Activated CD4-positive, alpha-beta T cell treated with anti-CD3 and anti-CD28 coated beads, Interleukin-2, amount 10 ng/mL, durations not matched to agents 24 days and 14 days (primary cell): ENCODE data around the gene MINDY3. TPM values are rescaled to one million over a fixed set of nuclear protein-coding genes. Genes with fewer than 3 reads are reported as not detected.
"Not testable (repeated sequence)": the region's sequence is repeated elsewhere in the genome, so short reads cannot be mapped to it uniquely, and the experiment has no call there.

Source experiments
- DNase-seq: peaks from one replicate; pipeline ENCODE4 v3.0.0; 2022
- H3K27ac Mint-ChIP-seq: one replicate; pipeline ENCODE4 v1.8.0; 2022; ENCODE audit warnings: mild to moderate bottlenecking, mixed read lengths
- H3K27me3 Mint-ChIP-seq: one replicate; pipeline ENCODE4 v1.8.0; 2022; ENCODE audit warnings: mixed read lengths
- H3K36me3 Mint-ChIP-seq: one replicate; pipeline ENCODE4 v1.8.0; 2022; ENCODE audit warnings: low read depth, mild to moderate bottlenecking, mixed read lengths
- H3K4me1 Mint-ChIP-seq: one replicate; pipeline ENCODE4 v1.8.0; 2021; ENCODE audit warnings: mixed read lengths
- H3K4me3 Mint-ChIP-seq: one replicate; pipeline ENCODE4 v1.8.0; 2022; ENCODE audit warnings: mild to moderate bottlenecking, moderate library complexity, mixed read lengths
- H3K9me3 Mint-ChIP-seq: one replicate; pipeline ENCODE4 v1.8.0; 2021; ENCODE audit warnings: mixed read lengths
- intact Hi-C: fragments of 100-400 bp; cut with micrococcal nuclease; formaldehyde crosslinking; loops from one replicate; pipeline ENCODE4 v1.15.1; 2023
- total RNA-seq: library from RNA; stranded (reverse); gene quantifications from 2 replicates; pipeline ENCODE4 v1.2.3, GENCODE V29; 2022

Gene MINDY3
- total RNA-seq, 1 donor from 2014 or later = 20.1 TPM

DNA sequence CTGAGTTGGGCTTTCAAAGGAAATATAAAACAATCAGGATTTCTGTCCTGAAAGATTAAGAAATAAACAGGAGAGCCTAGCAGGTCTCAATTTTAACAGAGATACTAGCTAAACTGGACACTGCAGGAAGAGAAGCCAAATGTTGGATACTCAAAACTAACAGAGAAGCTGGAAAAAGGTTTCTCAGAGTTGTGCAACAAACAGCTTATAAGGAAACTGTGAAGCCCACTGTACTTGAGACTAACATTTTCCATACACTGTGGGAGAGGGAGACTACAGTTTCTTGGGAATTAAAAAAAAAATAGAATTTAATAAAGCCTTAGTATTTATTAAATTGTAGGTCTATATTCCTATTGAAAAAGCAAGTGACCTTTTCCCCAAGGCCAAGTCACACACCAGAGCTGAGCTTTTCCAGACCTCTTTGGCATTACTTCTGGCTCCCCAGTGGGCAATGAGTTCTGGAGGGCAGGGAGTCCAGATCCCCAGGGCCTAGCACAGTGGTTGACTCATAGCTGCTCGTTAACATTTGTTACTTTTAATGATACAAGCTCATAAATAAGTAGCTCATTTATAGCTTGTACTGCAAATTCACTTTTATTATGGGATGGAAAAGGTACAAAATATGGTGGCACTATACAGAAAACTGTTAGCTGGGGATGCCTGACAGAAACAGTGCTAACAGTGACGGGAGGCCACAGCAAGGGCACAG lies 68.3 kb downstream of the MINDY3 start:
- Mint-ChIP-seq H3K27ac (no peak overlapping the region), H3K36me3 (peaks cover 30% of the 10 kb centered on the region), H3K27me3 (no peaks in the 10 kb centered on the region), H3K4me1 (peaks cover 5% of the 10 kb centered on the region), H3K4me3 (no peak overlapping the region), H3K9me3 (no peaks in the 10 kb centered on the region)
- no peak for DNase-seq
- intact Hi-C loops = no loop called here

DNA sequence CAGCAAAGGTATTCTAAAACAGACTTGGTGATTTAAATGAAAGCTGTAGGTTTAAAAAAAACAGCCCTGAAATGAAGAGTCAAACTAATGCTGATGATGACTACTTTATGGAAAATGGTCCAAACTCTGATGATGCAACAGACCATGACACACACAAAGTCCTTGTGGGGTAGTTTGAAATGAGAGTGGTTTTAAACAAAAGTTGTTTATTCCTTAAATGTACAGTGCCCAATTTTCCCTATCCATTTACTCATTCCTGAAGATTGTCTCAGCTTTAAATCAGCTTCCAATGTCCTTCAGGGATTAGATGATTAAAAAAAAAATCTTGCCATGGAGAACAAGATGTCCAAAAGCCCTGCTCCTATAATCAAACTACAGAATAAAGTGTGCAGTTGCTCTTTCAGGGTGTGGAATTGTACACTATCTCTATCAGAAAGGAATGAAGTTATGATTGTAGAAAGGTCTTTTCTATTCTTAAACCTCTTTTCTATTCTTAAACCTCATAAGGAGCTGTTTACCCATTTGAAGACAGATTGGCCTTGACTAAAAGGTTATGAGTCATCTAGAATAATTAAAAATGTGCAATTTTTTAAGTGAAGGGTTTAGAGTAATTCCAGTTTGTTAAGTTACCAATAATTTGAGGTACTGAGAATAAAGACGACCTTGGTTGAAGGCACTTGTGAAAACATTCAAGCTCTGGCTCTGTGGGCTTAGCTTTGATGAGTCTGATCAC lies 70.3 kb downstream of the MINDY3 start:
- H3K27me3 Mint-ChIP-seq = no peaks in the 10 kb centered on the region
- DNase-seq = no peak
- H3K27ac Mint-ChIP-seq = no peak overlapping the region
- H3K9me3 Mint-ChIP-seq = no peaks in the 10 kb centered on the region
- peaks cover 32% of the 10 kb centered on the region for H3K36me3 Mint-ChIP-seq
- peaks cover 2% of the 10 kb centered on the region for H3K4me1 Mint-ChIP-seq
- intact Hi-C loops = no loop called here
- no peak overlapping the region for H3K4me3 Mint-ChIP-seq

DNA sequence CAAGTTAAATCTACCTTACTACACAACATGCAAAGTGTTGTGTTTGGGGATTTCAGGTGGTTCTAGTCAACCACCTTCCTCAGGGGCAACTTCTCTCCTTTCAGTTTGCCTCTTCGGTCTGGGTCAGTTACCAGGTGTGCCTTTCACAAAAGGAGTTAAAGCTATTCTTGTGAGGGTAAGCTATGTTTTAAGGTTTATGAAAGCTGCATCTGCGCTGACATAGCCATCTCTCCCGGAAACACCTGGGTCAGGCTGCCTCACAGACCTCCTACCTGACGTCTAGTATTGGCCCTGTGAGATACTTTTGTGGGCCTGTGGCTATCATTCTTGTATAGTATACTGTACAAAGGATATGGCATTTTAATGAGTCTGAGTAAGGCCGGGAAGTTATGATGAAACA lies 72.9 kb downstream of the MINDY3 start:
- H3K27ac Mint-ChIP-seq = no peak overlapping the region
- no peaks in the 10 kb centered on the region for H3K9me3 Mint-ChIP-seq
- peaks cover 40% of the 10 kb centered on the region for H3K36me3 Mint-ChIP-seq
- no peaks in the 10 kb centered on the region for H3K27me3 Mint-ChIP-seq
- intact Hi-C loops = no loop called here
- H3K4me3 Mint-ChIP-seq = no peak overlapping the region
- peaks cover 2% of the 10 kb centered on the region for H3K4me1 Mint-ChIP-seq
- no peak for DNase-seq

DNA sequence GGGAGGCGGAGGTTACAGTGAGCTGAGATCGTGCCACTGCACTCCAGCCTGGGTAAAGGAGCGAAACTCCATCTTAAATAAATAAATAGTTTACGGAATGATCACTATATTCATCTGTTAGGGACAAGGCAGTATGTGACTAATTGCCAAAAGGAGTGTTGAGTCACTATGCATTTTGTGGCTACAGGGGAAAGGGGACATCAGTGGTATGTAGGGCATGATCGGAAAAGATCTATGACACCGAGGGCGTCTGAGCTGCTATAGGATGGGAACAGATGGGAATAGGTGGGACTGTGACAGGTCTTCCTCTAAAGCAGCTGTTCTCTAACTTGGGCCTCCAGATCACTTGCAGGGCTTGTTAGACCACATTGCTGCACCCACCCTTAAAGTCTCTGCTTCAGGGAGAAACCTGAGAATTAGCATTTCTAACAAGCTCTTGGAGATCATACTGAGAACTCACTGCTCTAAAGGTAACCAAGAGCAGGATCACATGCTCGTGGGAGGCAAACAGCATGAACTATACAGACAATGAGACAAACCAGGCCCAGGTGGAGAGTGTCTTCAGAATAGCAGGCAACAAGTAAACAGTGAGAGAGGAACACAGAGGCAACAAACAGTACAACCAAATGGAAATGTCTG lies 75.5 kb downstream of the MINDY3 start:
- no peak for DNase-seq
- Mint-ChIP-seq H3K4me3 (no peak overlapping the region), H3K4me1 (peaks cover 2% of the 10 kb centered on the region), H3K9me3 (no peaks in the 10 kb centered on the region), H3K27ac (no peak overlapping the region), H3K36me3 (peaks cover 43% of the 10 kb centered on the region), H3K27me3 (no peaks in the 10 kb centered on the region)
- intact Hi-C loops = no loop called here

DNA sequence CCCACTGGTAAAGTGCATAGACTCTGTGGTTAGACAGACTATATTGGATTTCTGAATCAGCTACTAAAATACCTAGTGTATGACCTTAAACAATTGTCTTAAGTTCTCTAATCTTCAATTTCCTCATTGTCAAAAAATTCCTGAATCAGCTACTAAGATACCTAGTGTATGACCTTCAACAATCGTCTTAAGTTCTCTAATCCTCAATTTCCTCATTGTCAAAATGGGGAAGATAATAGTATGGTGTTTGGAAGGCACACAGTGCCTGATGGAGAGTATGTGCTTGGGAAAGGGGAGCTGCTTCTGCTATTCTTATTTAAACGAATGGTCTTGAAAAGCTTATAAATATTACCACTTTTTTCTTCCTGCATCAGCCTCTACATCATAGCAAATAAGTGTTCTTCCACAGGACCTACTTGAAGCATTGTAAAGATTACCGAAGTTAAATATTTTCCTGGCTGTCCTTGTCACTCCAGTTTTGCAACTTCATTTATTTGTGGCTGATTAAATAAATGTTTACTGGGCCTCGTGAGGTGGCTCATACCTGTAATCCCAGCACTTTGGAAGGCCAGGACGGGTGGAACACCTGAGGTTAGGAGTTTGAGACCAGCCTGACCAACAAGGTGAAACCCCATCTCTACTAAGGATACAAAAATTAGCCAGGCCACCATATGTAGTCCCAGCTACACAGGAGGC lies 76.2 kb downstream of the MINDY3 start:
- no peak for DNase-seq
- Mint-ChIP-seq H3K27me3 (no peaks in the 10 kb centered on the region), H3K27ac (no peak overlapping the region), H3K36me3 (peaks cover 45% of the 10 kb centered on the region), H3K4me3 (no peak overlapping the region), H3K9me3 (no peaks in the 10 kb centered on the region), H3K4me1 (peaks cover 2% of the 10 kb centered on the region)
- intact Hi-C loops = no loop called here

DNA sequence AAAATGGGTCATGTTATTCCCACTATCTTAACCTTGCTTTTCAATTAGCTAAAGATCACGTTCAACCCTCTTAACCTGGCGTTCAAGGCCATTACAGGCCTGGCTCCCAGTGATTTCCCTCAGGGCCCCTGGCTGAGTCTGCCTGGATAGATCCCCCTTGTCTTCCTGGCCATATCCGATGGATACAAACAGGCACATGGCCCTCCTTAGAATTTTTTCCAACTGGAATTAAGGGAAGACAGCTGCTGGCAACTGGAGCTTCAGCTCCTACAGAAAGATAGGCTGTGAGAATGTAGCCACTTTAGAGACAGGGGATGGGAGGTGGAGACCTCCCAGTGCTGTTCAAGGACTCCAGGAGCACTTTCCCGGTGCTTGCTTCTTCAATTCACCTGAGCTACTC lies 77.5 kb downstream of the MINDY3 start:
- DNase-seq = no peak
- intact Hi-C loops = no loop called here
- H3K27me3 Mint-ChIP-seq = no peaks in the 10 kb centered on the region
- H3K4me1 Mint-ChIP-seq = peaks cover 2% of the 10 kb centered on the region
- H3K27ac Mint-ChIP-seq = no peak overlapping the region
- H3K36me3 Mint-ChIP-seq = peaks cover 49% of the 10 kb centered on the region
- H3K4me3 Mint-ChIP-seq = no peak overlapping the region
- H3K9me3 Mint-ChIP-seq = no peaks in the 10 kb centered on the region

DNA sequence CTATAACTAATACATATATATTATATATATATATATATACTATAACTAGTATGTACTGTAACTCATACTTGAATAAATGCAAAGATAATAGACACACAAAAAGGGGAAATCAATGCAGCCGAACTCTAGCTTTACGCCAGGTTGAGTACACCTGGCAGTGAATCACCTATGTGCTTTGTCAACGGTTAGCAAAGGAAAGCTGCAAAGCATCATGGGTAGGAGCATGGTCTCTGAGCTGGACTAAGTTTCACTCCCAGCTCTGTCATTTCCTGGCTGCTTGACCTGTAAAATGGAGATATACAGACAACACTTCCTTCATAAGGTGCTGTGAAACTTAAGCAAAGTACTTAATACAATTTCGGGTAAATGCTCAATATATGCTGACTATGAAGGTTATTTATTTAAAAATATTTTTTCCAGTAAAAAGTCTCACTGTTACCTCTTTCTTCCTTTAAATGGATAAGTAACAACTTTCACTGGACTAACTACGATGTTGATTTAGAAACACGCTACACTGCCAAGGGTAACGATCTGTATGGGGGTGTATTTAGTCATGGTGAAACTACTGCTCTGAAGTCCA lies 78.8 kb downstream of the MINDY3 start:
- DNase-seq = no peak
- intact Hi-C loops = no loop called here
- no peaks in the 10 kb centered on the region for H3K9me3 Mint-ChIP-seq
- H3K36me3 Mint-ChIP-seq = peaks cover 51% of the 10 kb centered on the region
- peaks cover 2% of the 10 kb centered on the region for H3K4me1 Mint-ChIP-seq
- no peak overlapping the region for H3K27ac Mint-ChIP-seq
- H3K27me3 Mint-ChIP-seq = no peaks in the 10 kb centered on the region
- no peak overlapping the region for H3K4me3 Mint-ChIP-seq

DNA sequence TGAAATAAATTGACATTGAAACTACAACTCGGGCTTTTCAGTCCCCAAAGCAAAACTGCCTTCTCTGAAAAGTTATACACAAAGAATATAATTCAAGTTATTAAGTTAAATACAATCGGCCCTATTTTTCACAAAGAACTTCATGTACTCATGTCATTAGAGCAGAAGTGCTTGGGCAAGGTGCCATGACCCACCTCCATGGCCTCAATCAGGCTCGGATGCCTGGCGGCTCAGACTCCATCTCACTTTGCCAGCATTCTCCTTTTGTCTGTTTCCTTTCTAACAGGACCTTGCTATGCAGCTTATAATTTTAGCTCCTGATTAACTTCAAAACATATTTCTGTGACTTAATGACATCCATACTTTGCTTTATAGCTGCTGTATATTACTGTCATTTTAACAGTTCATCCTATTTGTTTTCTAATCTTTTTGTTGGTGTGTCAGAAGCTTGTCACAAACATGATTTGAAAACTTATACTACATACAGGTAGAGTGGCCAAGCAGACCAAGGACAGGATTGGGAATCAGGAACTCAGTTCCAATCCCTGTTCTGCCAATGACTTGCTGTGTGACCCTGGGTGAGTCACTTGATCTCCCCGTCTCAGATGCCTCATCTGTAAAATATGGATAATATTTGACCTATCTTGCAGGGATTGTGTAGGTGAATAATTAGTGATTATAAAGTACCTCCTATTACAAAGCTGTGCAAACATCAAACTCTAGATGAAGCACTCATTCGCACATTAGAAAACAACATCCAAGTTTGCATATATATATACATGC lies 79.8 kb downstream of the MINDY3 start:
- peaks cover 47% of the 10 kb centered on the region for H3K36me3 Mint-ChIP-seq
- intact Hi-C loops = no loop called here
- H3K4me1 Mint-ChIP-seq = peaks cover 2% of the 10 kb centered on the region
- H3K4me3 Mint-ChIP-seq = no peak overlapping the region
- no peak for DNase-seq
- H3K9me3 Mint-ChIP-seq = no peaks in the 10 kb centered on the region
- no peaks in the 10 kb centered on the region for H3K27me3 Mint-ChIP-seq
- H3K27ac Mint-ChIP-seq = no peak overlapping the region

DNA sequence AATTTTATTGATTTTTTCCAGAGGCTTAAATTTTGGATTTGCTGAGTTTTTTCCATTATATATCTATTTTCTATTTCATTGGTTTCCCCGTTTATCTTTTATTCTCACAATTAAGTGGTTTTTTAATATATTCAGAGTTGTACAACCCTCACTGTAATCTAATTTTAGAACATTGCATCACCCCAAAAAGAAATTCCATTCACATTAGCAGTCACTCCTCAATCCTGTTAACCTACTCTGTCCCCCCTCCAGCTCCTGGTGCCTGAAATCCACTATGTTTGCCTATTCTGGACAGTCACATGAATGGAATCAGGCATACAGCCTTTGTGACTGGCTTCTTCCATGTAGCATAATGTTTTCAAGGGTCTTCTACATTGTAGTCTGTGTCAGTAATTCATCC lies 84.8 kb downstream of the MINDY3 start:
- no peaks in the 10 kb centered on the region for H3K4me1 Mint-ChIP-seq
- H3K9me3 Mint-ChIP-seq = peaks cover 3% of the 10 kb centered on the region
- H3K27ac Mint-ChIP-seq = no peak overlapping the region
- peaks cover 38% of the 10 kb centered on the region for H3K36me3 Mint-ChIP-seq
- H3K4me3 Mint-ChIP-seq = no peak overlapping the region
- intact Hi-C loops = no loop called here
- no peaks in the 10 kb centered on the region for H3K27me3 Mint-ChIP-seq
- DNase-seq = peak; percentile 20

DNA sequence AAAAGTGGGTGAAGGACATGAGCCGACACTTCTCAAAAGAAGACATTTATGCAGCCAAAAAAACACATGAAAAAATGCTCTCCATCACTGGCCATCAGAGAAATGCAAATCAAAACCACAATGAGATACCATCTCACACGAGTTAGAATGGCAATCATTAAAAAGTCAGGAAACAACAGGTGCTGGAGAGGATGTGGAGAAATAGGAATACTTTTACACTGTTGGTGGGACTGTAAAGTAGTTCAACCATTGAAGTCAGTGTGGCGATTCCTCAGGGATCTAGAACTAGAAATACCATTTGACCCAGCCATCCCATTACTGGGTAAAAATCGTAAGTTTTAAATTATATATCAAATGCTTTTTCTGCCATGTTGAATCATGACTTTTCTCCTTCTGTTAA lies 85.8 kb downstream of the MINDY3 start:
- peaks cover 34% of the 10 kb centered on the region for H3K36me3 Mint-ChIP-seq
- H3K9me3 Mint-ChIP-seq, intact Hi-C loops, H3K27me3 Mint-ChIP-seq, H3K4me3 Mint-ChIP-seq, H3K27ac Mint-ChIP-seq, H3K4me1 Mint-ChIP-seq, DNase-seq: not testable (repeated sequence)

DNA sequence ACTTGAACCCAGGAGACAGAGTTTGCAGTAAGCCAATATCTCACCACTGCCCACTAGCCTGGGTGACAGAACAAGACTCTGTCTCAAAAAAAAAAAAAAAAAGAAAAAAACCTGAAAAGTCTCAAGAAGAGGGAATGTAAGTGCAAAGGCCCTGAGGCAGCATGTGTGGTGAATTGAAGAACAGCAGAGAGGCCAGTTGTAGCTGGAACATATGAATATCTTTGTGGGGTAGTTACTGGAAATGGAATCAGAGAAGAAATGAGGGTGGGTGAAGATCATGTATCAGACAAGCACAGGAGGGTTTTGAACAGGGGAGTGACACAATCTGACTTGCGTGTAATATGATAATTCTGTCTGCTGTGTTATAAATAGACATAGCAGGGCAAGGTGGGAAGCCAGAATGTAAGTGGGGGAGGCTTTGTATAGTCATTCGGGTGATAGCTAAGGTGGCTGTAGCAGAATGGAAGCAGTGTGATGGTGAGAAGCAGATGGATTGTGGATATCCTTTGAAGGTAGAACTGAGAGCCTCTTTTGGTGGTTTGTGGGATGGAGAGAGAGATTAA lies 95.3 kb downstream of the MINDY3 start:
- H3K4me1 Mint-ChIP-seq = no peaks in the 10 kb centered on the region
- H3K9me3 Mint-ChIP-seq = peaks cover 3% of the 10 kb centered on the region
- H3K27ac Mint-ChIP-seq = no peak overlapping the region
- intact Hi-C loops = no loop called here
- peak; percentile 36 for DNase-seq
- H3K4me3 Mint-ChIP-seq = no peak overlapping the region
- H3K36me3 Mint-ChIP-seq = peaks cover 3% of the 10 kb centered on the region
- no peaks in the 10 kb centered on the region for H3K27me3 Mint-ChIP-seq

DNA sequence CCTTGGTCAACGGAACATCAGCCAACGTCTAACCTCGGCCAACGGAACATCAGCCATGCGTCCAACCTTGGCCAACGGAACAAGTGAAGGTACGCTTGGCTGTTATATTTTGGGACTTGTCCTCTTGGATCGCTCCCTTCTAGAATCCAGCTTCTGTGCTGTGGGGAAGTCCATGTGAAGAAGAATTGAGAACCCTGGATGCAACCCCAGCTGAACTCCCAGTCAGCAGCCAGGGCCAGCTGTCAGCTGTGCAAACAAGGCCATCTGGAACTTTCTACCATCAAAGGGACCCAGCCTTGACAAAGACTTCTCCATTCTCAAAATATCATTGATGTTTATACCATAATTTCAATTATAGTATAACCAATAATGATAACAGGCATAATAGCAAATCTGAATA lies 97.3 kb downstream of the MINDY3 start:
- H3K27ac Mint-ChIP-seq = no peak overlapping the region
- intact Hi-C loops = no loop called here
- no peaks in the 10 kb centered on the region for H3K36me3 Mint-ChIP-seq
- H3K4me3 Mint-ChIP-seq = no peak overlapping the region
- peaks cover 2% of the 10 kb centered on the region for H3K27me3 Mint-ChIP-seq
- peaks cover 3% of the 10 kb centered on the region for H3K9me3 Mint-ChIP-seq
- DNase-seq = no peak
- no peaks in the 10 kb centered on the region for H3K4me1 Mint-ChIP-seq

DNA sequence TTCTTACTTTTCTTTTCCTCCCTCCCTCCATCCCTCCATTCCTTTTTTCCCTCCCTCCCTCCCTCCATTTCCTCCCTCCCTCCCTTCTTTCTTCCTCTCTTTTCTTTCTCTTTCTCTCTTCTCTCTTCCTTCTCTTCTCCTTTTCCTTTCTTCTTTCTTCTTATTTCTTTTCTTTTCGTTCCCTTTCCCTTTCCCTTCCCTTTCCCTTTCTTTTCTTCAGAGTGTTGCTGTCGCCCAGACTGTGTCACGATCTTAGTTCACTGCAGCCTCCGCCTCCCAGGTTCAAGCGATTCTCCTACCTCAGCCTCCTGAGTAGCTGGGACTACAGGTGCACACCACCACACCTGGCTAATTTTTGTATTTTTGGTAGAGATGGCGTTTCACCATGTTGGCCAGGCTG lies 98.1 kb downstream of the MINDY3 start:
- H3K4me1 Mint-ChIP-seq, H3K27me3 Mint-ChIP-seq, DNase-seq, H3K4me3 Mint-ChIP-seq, H3K36me3 Mint-ChIP-seq, H3K9me3 Mint-ChIP-seq, H3K27ac Mint-ChIP-seq, intact Hi-C loops: not testable (repeated sequence)
